HEK293T (cell line): Measurements from ENCODE around the gene FBXL4.

Experiments
- BHLHE40 ChIP-seq: fragments of 450-650 bp; IDR thresholded peaks from 2 replicates; pipeline ENCODE4 v1.6.1; 2016; ENCODE audit warnings: mild to moderate bottlenecking, moderate library complexity, borderline replicate concordance
- SP1 ChIP-seq: fragments of 450-650 bp; IDR thresholded peaks from 2 replicates; pipeline ENCODE4 v1.6.1; 2017

- TF ChIP-seq BHLHE40 = no peak
- no peak for TF ChIP-seq SP1
Measured at GRCh38 chr6:98985391-98985790, 37.6 kb upstream of the FBXL4 start.
